A549 (cell line): ENCODE results near the gene ATP6V1B1. TPM values are rescaled to one million over a fixed set of nuclear protein-coding genes. Genes with fewer than 3 reads are reported as not detected.

ENCODE experiments used
- ATAC-seq, 2 experiments: fragments of 200-7000 bp in 1 of 2; fragments of >200 bp in 1 of 2; cut with Nextera tagmentation in 1 of 2; cut with Tn5 transposase in 1 of 2; 3 replicates each; pipeline versions ENCODE4 v1.8.0 to v1.9.1; 2018 to 2020; ENCODE audit warnings: mild to moderate bottlenecking in 1 of 2, moderate library complexity in 1 of 2
- CTCF ChIA-PET: fragments of 300-600 bp; sonication (Branson Sonifier 250); formaldehyde crosslinking; extraction: SDS; loops from one replicate; lab custom pipeline; 2021; ENCODE audit warnings: antibody characterized with exemption, inconsistent platforms; lab: Yijun Ruan, JAX
- POLR2A ChIA-PET: fragments of 350-600 bp; formaldehyde crosslinking; extraction: SDS; loops from one replicate; lab custom pipeline; 2021; ENCODE audit warnings: antibody characterized with exemption, inconsistent platforms; lab: Yijun Ruan, JAX
- DNase-seq, 2 experiments: peaks; one replicate each; pipeline versions ENCODE4 v3.0.0 to v3.0.0-alpha.2; 2011 to 2016; ENCODE audit warnings: low read depth in 1 of 2, low spot score in 1 of 2
- FAIRE-seq: peaks from 2 replicates; lab custom pipeline; 2011; peaks lifted over from hg19 to GRCh38; lab: Jason Lieb, UNC
- H3K27ac ChIP-seq, 2 experiments: fragments of >200 bp; sonication (Bioruptor Twin); formaldehyde crosslinking; 3 replicates each; pipeline ENCODE4 v1.5.1; 2016 to 2017
- H3K4me1 ChIP-seq: fragments of >200 bp; sonication (Bioruptor Twin); formaldehyde crosslinking; 3 replicates; pipeline ENCODE4 v1.6.1; 2016
- H3K4me2 ChIP-seq: fragments of >200 bp; sonication (Bioruptor Twin); formaldehyde crosslinking; 3 replicates; pipeline ENCODE4 v1.6.1; 2016
- H3K4me3 ChIP-seq: fragments of >200 bp; sonication (Bioruptor Twin); formaldehyde crosslinking; 3 replicates; pipeline ENCODE4 v1.5.1; 2016
- H3K9me3 ChIP-seq: fragments of >200 bp; sonication (Bioruptor Twin); formaldehyde crosslinking; 3 replicates; pipeline ENCODE4 v1.6.1; 2016
- CHD2 ChIP-seq: fragments of 150-350 bp; IDR thresholded peaks from 2 replicates; pipeline ENCODE4 v1.6.1; 2014; ENCODE audit warnings: low read length; ENCODE audit not compliant: partially characterized antibody
- CHD4 ChIP-seq: fragments of 200-600 bp; sonication (generic); IDR thresholded peaks from 2 replicates; pipeline ENCODE4 v1.6.1; 2016; ENCODE audit warnings: antibody characterized with exemption, mild to moderate bottlenecking, borderline replicate concordance
- EHMT2 ChIP-seq: fragments of 200-600 bp; sonication (generic); IDR thresholded peaks from 2 replicates; pipeline ENCODE4 v1.6.1; 2016; ENCODE audit warnings: antibody characterized with exemption, low read depth, mild to moderate bottlenecking, moderate library complexity
- FOSL2 ChIP-seq, 2 experiments: fragments of 450-650 bp in 1 of 2; fragments of >200 bp in 1 of 2; sonication (Bioruptor Twin) in 1 of 2; formaldehyde crosslinking; IDR thresholded peaks; 2 replicates each; pipeline versions ENCODE4 v1.5.0 to v1.6.1; 2016 to 2020; ENCODE audit warnings: mild to moderate bottlenecking in 1 of 2, moderate library complexity in 1 of 2
- HDAC2 ChIP-seq: fragments of 200-600 bp; sonication (generic); IDR thresholded peaks from 2 replicates; pipeline ENCODE4 v1.6.1; 2016
- HOXA7 ChIP-seq: fragments of 250-450 bp; sonication (Bioruptor Pico); IDR thresholded peaks from 2 replicates; pipeline ENCODE4 v1.5.0; 2020; ENCODE audit warnings: mild to moderate bottlenecking, moderate library complexity
- HOXB5 ChIP-seq: fragments of 250-450 bp; sonication (Bioruptor Pico); IDR thresholded peaks from 2 replicates; pipeline ENCODE4 v1.5.0; 2020; ENCODE audit warnings: mild to moderate bottlenecking, moderate library complexity
- JUN ChIP-seq, 2 experiments: fragments of >200 bp; sonication (Bioruptor Twin); formaldehyde crosslinking; IDR thresholded peaks; 2 replicates in 1 of 2; 3 replicates in 1 of 2; pipeline ENCODE4 v1.6.1; 2016 to 2017
- JUNB ChIP-seq: fragments of >200 bp; sonication (Bioruptor Twin); formaldehyde crosslinking; IDR thresholded peaks from 2 replicates; pipeline ENCODE4 v1.6.1; 2016
- KDM5A ChIP-seq: fragments of 200-600 bp; sonication (generic); IDR thresholded peaks from 2 replicates; pipeline ENCODE4 v1.6.1; 2016; ENCODE audit warnings: antibody characterized with exemption, mild to moderate bottlenecking
- MAZ ChIP-seq: fragments of 150-350 bp; IDR thresholded peaks from 2 replicates; pipeline ENCODE4 v1.6.1; 2014; ENCODE audit warnings: antibody characterized with exemption, low read depth, low read length, borderline replicate concordance
- NPAS2 ChIP-seq: fragments of 250-450 bp; sonication (Bioruptor Pico); IDR thresholded peaks from 2 replicates; pipeline ENCODE4 v1.8.0; 2022; ENCODE audit warnings: mild to moderate bottlenecking, moderate library complexity, borderline replicate concordance
- PHF8 ChIP-seq: fragments of 200-600 bp; sonication (generic); IDR thresholded peaks from 2 replicates; pipeline ENCODE4 v1.6.1; 2016; ENCODE audit warnings: low read depth, mild to moderate bottlenecking, antibody characterized with exemption, moderate library complexity, borderline replicate concordance
- POLR2A ChIP-seq: IDR thresholded peaks from 2 replicates; pipeline ENCODE4 v1.6.1; 2012; ENCODE audit warnings: mild to moderate bottlenecking, low read length
- POLR2AphosphoS2 ChIP-seq: conservative IDR thresholded peaks from 2 replicates; pipeline ENCODE4 v1.6.1; 2012; ENCODE audit warnings: low read length, improper control_type of control experiment, inconsistent platforms
- RAD21 ChIP-seq, 2 experiments: fragments of >200 bp in 1 of 2; sonication (Bioruptor Twin) in 1 of 2; formaldehyde crosslinking in 1 of 2; IDR thresholded peaks in 1 of 2; conservative IDR thresholded peaks in 1 of 2; 2 replicates in 1 of 2; 3 replicates in 1 of 2; pipeline ENCODE4 v1.6.1; 2012 to 2018; ENCODE audit warnings: inconsistent platforms in 1 of 2
- RARB ChIP-seq: fragments of 250-450 bp; sonication (Bioruptor Pico); IDR thresholded peaks from 2 replicates; pipeline ENCODE4 v1.8.0; 2021; ENCODE audit warnings: mild to moderate bottlenecking, moderate library complexity
- RNF2 ChIP-seq: fragments of 200-600 bp; sonication (generic); IDR thresholded peaks from 2 replicates; pipeline ENCODE4 v1.6.1; 2016; ENCODE audit warnings: low read depth, mild to moderate bottlenecking, antibody characterized with exemption, moderate library complexity, borderline replicate concordance
- SMC3 ChIP-seq: fragments of >200 bp; sonication (Bioruptor Twin); formaldehyde crosslinking; IDR thresholded peaks from 3 replicates; pipeline ENCODE4 v1.6.1; 2018; ENCODE audit warnings: inconsistent platforms
- ZC3H11A ChIP-seq: fragments of 450-650 bp; IDR thresholded peaks from 2 replicates; pipeline ENCODE4 v1.6.1; 2014; ENCODE audit warnings: antibody characterized with exemption, mild to moderate bottlenecking
- ZFP36 ChIP-seq: fragments of 450-650 bp; IDR thresholded peaks from 2 replicates; pipeline ENCODE4 v1.6.1; 2014; ENCODE audit warnings: borderline replicate concordance; ENCODE audit not compliant: partially characterized antibody
- ZNF302 ChIP-seq: fragments of 250-450 bp; sonication (Bioruptor Pico); IDR thresholded peaks from 2 replicates; pipeline ENCODE4 v1.9.0; 2021; ENCODE audit warnings: inconsistent platforms, mild to moderate bottlenecking, moderate library complexity
- ZSCAN20 ChIP-seq: fragments of 250-450 bp; sonication (Bioruptor Pico); IDR thresholded peaks from 2 replicates; pipeline ENCODE4 v1.8.0; 2022; ENCODE audit warnings: mild to moderate bottlenecking, moderate library complexity
- WGBS: methylation state at CpG from one replicate; pipeline ENCODE4 v1.1.6; 2017; ENCODE audit errors: missing lambda C conversion rate; 5-methylcytosine and 5-hydroxymethylcytosine counted together
- polyA plus RNA-seq, 4 experiments: library from polyadenylated mRNA; depleted of rRNA in 3 of 4; stranded (reverse); fragments of >200 nt; fragmentation: RNase III in 1 of 4; extraction: RNeasy Plus Mini Kit Qiagen cat#74134 plus additional on column Dnase treatment in 1 of 4; gene quantifications; 2 replicates in 3 of 4; 3 replicates in 1 of 4; pipeline ENCODE4 v1.2.3, GENCODE V29; 2011 to 2017
- TF ChIP-seq, protein P1 (sequence below): fragments of 200-600 bp; sonication (generic); IDR thresholded peaks from 2 replicates; pipeline ENCODE4 v1.6.1; 2016; ENCODE audit warnings: antibody characterized with exemption, mild to moderate bottlenecking, moderate library complexity
- TF ChIP-seq, protein P2 (sequence below): IDR thresholded peaks from 2 replicates; pipeline ENCODE4 v1.6.1; 2012; ENCODE audit warnings: low read depth, borderline replicate concordance
- TF ChIP-seq, protein P3 (sequence below): fragments of 250-450 bp; sonication (Bioruptor Pico); IDR thresholded peaks from 2 replicates; pipeline ENCODE4 v1.5.0; 2021; ENCODE audit warnings: mild to moderate bottlenecking, moderate library complexity, borderline replicate concordance
- TF ChIP-seq, protein P4 (sequence below): fragments of 150-350 bp; IDR thresholded peaks from 2 replicates; pipeline ENCODE4 v1.6.1; 2014; ENCODE audit warnings: low read depth, mild to moderate bottlenecking, low read length

Gene ATP6V1B1
- polyA plus RNA-seq, 2 of the 4 experiments (the other 2 are of a cell fraction), result 1.9 to 2.5 TPM

DNA sequence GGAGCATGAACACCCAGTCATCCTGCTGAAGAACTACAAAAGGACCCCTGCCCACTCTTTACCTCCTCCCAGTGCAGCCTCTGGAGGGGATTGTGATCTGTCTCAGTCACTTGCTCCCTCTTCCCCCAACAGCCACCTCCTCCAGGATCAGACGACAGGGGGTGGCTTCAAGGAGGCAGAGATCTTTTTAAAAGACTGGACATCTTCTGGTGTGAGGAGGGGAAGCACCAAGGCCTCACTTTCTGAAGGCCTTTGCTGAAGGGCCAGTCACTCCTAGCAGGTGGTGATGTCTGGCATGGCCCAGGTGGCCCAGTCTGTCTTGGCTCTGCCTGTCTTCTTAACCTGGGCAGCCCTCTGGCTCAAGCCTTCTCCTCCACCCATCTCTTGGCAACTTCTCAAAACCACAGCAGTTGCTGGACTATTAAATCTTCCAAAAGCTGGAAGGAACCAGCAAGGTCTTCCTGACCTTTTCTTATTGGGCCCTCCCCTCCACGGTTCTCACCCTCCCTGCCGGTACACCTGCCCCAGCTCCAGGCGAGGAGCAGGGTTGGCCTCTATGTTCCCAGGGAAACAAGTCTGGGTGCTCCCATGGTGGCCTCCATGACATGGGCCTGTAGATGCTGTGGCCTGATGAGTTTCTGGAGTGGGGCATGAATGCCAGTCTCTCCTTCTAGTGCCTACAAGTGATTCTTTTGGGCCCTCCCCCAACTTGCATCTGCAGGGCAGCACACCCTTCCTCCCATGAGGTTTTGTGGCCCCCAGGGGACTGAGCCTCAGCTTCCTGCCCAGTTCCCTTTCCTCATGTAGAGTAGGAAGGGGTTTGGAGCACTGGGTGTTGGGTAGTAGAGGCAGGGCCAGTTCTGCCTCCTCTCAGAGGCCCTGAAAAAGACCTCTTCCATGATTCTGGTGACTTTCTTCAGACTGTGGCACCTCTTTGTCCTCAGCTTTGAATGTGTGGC lies 5.0 kb upstream of the ATP6V1B1 start:
- POLR2A ChIA-PET, result no interaction called here
- FAIRE-seq, result no peak
- TF ChIP-seq RNF2 (no peak), RAD21 (conservative IDR thresholded peaks at IDR 0.05 in 1 of 2, IDR thresholded peaks at IDR 0.05 in 1 of 2) (no peak), FOSL2 (IDR thresholded peaks at IDR 0.05) (no peak), FOSL2 (CRISPR knock-in tag; IDR thresholded peaks at IDR 0.05) (no peak), NPAS2 (CRISPR knock-in tag) (no peak), CHD4 (no peak), KDM5A (no peak), ZFP36 (no peak), JUN (IDR thresholded peaks at IDR 0.05) (no peak), POLR2AphosphoS2 (no peak), CHD2 (no peak), RARB (CRISPR knock-in tag) (no peak), MAZ (no peak), ZNF302 (CRISPR knock-in tag) (no peak), ZC3H11A (no peak), HOXB5 (no peak), HDAC2 (no peak), SMC3 (no peak), HOXA7 (no peak)
- TF ChIP-seq, protein P1, sequence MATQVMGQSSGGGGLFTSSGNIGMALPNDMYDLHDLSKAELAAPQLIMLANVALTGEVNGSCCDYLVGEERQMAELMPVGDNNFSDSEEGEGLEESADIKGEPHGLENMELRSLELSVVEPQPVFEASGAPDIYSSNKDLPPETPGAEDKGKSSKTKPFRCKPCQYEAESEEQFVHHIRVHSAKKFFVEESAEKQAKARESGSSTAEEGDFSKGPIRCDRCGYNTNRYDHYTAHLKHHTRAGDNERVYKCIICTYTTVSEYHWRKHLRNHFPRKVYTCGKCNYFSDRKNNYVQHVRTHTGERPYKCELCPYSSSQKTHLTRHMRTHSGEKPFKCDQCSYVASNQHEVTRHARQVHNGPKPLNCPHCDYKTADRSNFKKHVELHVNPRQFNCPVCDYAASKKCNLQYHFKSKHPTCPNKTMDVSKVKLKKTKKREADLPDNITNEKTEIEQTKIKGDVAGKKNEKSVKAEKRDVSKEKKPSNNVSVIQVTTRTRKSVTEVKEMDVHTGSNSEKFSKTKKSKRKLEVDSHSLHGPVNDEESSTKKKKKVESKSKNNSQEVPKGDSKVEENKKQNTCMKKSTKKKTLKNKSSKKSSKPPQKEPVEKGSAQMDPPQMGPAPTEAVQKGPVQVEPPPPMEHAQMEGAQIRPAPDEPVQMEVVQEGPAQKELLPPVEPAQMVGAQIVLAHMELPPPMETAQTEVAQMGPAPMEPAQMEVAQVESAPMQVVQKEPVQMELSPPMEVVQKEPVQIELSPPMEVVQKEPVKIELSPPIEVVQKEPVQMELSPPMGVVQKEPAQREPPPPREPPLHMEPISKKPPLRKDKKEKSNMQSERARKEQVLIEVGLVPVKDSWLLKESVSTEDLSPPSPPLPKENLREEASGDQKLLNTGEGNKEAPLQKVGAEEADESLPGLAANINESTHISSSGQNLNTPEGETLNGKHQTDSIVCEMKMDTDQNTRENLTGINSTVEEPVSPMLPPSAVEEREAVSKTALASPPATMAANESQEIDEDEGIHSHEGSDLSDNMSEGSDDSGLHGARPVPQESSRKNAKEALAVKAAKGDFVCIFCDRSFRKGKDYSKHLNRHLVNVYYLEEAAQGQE, result no peak
- TF ChIP-seq, protein P2, sequence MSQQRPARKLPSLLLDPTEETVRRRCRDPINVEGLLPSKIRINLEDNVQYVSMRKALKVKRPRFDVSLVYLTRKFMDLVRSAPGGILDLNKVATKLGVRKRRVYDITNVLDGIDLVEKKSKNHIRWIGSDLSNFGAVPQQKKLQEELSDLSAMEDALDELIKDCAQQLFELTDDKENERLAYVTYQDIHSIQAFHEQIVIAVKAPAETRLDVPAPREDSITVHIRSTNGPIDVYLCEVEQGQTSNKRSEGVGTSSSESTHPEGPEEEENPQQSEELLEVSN, result no peak
- TF ChIP-seq, all 56 proteins: peak for 0
- WGBS, result 85% methylated on average over 4 of the region's 4 CpGs
- H3K4me2 ChIP-seq, result no peak overlapping the region
- no peaks in the 10 kb centered on the region for H3K4me1 ChIP-seq
- no peak for DNase-seq
- no peaks in the 10 kb centered on the region for H3K9me3 ChIP-seq
- no peak overlapping the region for H3K27ac ChIP-seq
- no peak overlapping the region for H3K4me3 ChIP-seq
- CTCF ChIA-PET, result interaction anchor here (0.6 to 31.9 kb wide), 9 partner anchors 6 to 287 kb away, joined by 3 to 512 read pairs (median 6); partner anchors contain the start of gene ATP6V1B1
- no peak for ATAC-seq

DNA sequence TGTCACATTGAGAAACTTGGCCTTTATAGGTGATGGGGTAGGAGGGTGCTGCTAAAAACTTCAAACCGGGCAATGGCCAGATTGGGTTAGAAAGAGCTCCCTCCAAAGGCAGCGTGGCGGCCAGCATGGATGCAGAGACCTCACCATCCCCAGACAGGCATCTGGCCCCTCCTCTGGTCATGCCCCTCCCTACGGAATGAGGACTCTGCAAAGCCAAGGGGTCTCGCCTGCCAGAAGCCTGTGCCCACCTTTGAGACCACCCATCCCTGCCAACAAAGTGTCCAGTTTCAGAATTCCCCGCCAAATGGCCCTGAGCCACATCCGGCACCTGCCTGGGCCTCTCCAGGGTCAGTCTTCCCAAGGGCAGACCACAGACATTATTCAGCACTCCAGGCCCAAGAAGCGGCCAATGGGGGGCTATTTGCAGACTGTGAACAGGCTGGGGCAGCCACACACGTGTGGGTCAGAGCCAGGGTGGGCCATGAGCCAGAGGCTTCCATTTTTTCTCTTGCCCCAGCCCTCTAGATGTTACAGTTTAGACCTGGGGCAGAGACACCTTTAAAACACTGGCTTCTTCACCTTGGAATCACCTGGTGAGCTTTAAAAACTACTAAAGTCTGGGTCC lies 4.2 kb upstream of the ATP6V1B1 start:
- no peaks in the 10 kb centered on the region for H3K9me3 ChIP-seq
- CTCF ChIA-PET, result interaction anchor here (0.6 to 31.9 kb wide), 9 partner anchors 7 to 93 kb away, joined by 3 to 512 read pairs (median 6); partner anchors contain the start of gene ATP6V1B1
- no peak for ATAC-seq
- no peak for TF ChIP-seq EHMT2
- TF ChIP-seq, protein P3, sequence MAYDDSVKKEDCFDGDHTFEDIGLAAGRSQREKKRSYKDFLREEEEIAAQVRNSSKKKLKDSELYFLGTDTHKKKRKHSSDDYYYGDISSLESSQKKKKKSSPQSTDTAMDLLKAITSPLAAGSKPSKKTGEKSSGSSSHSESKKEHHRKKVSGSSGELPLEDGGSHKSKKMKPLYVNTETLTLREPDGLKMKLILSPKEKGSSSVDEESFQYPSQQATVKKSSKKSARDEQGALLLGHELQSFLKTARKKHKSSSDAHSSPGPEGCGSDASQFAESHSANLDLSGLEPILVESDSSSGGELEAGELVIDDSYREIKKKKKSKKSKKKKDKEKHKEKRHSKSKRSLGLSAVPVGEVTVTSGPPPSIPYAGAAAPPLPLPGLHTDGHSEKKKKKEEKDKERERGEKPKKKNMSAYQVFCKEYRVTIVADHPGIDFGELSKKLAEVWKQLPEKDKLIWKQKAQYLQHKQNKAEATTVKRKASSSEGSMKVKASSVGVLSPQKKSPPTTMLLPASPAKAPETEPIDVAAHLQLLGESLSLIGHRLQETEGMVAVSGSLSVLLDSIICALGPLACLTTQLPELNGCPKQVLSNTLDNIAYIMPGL (CRISPR knock-in tag), result no peak
- TF ChIP-seq JUNB, result no peak
- no peak for TF ChIP-seq CHD2
- TF ChIP-seq ZSCAN20 (CRISPR knock-in tag), result no peak
- TF ChIP-seq, protein P4, sequence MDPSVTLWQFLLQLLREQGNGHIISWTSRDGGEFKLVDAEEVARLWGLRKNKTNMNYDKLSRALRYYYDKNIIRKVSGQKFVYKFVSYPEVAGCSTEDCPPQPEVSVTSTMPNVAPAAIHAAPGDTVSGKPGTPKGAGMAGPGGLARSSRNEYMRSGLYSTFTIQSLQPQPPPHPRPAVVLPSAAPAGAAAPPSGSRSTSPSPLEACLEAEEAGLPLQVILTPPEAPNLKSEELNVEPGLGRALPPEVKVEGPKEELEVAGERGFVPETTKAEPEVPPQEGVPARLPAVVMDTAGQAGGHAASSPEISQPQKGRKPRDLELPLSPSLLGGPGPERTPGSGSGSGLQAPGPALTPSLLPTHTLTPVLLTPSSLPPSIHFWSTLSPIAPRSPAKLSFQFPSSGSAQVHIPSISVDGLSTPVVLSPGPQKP, result no peak
- no peak for TF ChIP-seq PHF8
- no peak for TF ChIP-seq POLR2A
- TF ChIP-seq KDM5A, result no peak
- no peak for TF ChIP-seq MAZ
- TF ChIP-seq JUN (IDR thresholded peaks at IDR 0.05), result no peak
- no peak for TF ChIP-seq POLR2AphosphoS2
- TF ChIP-seq HOXA7, result no peak

More for the DNA sequence above, 4.2 kb upstream of the ATP6V1B1 start:
- Histone ChIP-seq H3K4me2 (no peak overlapping the region), H3K4me1 (no peaks in the 10 kb centered on the region), H3K4me3 (no peak overlapping the region), H3K27ac (no peak overlapping the region)
- no peak for FAIRE-seq
- 64% methylated on average over 9 of the region's 9 CpGs for WGBS
- POLR2A ChIA-PET, result no interaction called here
- DNase-seq, result no peak
